PC-3 (cell line): ENCODE measurements around the gene STON1.

ENCODE experiments used
- EZH2 ChIP-seq: fragments of 300-600 bp; sonication (generic); IDR thresholded peaks from one replicate; pipeline ENCODE4 v1.6.1; 2017; ENCODE audit warnings: antibody characterized with exemption, mild to moderate bottlenecking, low read length; ENCODE audit not compliant: unreplicated experiment
- TF ChIP-seq, protein P1 (sequence below): fragments of 300-600 bp; sonication (generic); conservative IDR thresholded peaks from 2 replicates; pipeline ENCODE4 v1.5.1; 2017; ENCODE audit warnings: antibody characterized with exemption, low read depth, mild to moderate bottlenecking, low read length

DNA sequence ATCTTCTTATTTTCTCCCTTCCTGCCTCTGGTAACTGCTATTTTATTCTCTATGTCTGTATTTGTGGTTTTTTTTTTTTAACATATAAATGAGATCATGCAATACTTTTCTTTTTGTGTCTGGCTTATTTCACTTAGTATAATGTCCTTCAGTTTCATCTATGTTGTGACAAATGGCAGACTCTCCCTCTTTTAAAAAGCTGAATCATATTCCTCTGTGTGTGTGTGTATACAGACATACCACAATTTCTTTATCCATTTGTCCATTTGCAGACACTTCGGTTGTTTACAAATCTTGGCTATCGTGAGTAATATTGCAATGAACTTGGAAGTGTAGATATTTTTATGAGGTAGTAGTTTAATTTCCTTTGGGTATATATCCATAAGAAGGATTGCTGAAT lies 94.7 kb downstream of the STON1 start:
- TF ChIP-seq, protein P1, sequence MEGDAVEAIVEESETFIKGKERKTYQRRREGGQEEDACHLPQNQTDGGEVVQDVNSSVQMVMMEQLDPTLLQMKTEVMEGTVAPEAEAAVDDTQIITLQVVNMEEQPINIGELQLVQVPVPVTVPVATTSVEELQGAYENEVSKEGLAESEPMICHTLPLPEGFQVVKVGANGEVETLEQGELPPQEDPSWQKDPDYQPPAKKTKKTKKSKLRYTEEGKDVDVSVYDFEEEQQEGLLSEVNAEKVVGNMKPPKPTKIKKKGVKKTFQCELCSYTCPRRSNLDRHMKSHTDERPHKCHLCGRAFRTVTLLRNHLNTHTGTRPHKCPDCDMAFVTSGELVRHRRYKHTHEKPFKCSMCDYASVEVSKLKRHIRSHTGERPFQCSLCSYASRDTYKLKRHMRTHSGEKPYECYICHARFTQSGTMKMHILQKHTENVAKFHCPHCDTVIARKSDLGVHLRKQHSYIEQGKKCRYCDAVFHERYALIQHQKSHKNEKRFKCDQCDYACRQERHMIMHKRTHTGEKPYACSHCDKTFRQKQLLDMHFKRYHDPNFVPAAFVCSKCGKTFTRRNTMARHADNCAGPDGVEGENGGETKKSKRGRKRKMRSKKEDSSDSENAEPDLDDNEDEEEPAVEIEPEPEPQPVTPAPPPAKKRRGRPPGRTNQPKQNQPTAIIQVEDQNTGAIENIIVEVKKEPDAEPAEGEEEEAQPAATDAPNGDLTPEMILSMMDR: no peak
- TF ChIP-seq EZH2: no peak
